Measurements from ENCODE around the gene FITM1.

FITM1 gene

DNA sequence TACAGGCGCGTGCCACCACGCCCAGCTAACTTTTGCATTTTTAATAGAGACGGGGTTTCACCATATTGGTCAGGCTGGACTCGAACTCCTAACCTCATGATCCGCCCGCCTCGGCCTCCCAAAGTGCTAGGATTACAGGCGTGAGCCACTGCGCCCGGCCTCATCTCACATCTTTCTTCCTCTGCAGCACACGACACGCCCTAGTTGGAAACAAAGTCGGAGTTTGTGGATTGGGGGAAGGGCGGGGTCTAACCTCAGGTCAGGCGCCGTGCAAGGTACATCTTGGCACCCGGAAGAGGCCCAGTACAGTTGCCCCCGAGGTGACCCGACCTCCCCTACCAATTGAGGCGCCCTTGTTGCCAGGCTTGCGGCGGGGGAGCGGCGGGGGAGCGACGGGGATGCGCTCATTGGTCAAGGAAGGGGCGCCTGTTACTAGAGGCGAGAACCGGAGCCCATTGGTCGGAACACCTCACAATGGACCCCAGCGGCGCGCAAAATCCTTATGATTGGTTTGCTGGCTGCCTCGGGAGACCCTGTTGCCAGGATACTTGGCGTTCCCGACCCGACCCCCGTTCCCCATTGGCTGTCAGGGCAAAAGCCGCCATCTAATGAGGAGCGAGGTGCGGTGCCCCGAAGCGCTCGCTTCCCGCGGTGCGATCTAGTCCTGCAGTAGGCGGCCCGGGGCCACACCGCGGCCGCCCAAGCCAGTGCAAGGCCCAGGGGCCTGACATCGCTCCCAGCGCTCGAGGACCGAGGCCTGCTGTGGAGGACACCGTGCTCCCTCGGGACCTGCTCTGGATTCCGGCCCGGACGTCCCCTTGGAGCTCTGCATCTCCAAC is 41.2 kb downstream of the FITM1 start, which contains the start of gene REC8:
Gene REC8 (plus strand): TSS at position 659 of the 839 bp plus-strand sequence. CDS start 473 bp downstream, outside the sequence.
- TF ChIP-seq ELF4 (IDR thresholded peaks at IDR 0.05) (no peak), CTBP1 (IDR thresholded peaks at IDR 0.05; ENCODE audit: borderline replicate concordance) (no peak), HDGF (IDR thresholded peaks at IDR 0.05; ENCODE audit: borderline replicate concordance) (no peak), FOXK2 (IDR thresholded peaks at IDR 0.05) (no peak), ARNT (IDR thresholded peaks at IDR 0.05) (no peak), LEF1 (IDR thresholded peaks at IDR 0.05; ENCODE audit: borderline replicate concordance) (no peak), ZNF384 (IDR thresholded peaks at IDR 0.05) (no peak), NFRKB (IDR thresholded peaks at IDR 0.05) (no peak), BHLHE40 (IDR thresholded peaks at IDR 0.05; ENCODE audit: borderline replicate concordance) (no peak), FOXM1 (IDR thresholded peaks at IDR 0.05; ENCODE audit: borderline replicate concordance) (no peak), SUZ12 (IDR thresholded peaks at IDR 0.05) (no peak), SP1 (IDR thresholded peaks at IDR 0.05) (no peak), TARDBP (IDR thresholded peaks at IDR 0.05) (no peak), FOXA1 (IDR thresholded peaks at IDR 0.05) (no peak), L3MBTL2 (conservative IDR thresholded peaks at IDR 0.05) (no peak)
- TF ChIP-seq, protein P1, sequence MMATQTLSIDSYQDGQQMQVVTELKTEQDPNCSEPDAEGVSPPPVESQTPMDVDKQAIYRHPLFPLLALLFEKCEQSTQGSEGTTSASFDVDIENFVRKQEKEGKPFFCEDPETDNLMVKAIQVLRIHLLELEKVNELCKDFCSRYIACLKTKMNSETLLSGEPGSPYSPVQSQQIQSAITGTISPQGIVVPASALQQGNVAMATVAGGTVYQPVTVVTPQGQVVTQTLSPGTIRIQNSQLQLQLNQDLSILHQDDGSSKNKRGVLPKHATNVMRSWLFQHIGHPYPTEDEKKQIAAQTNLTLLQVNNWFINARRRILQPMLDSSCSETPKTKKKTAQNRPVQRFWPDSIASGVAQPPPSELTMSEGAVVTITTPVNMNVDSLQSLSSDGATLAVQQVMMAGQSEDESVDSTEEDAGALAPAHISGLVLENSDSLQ (IDR thresholded peaks at IDR 0.05): no peak
- DNase-seq (ENCODE audit: extremely low spot score): no peak
- CTCF ChIA-PET: interaction anchor here (1.5 kb wide), 1 partner anchor 10 kb away, joined by 4 read pairs; the partner anchor contains the start of gene IRF9
- POLR2A ChIA-PET: interaction anchor here (1.8 kb wide), 1 partner anchor 10 kb away, joined by 7 read pairs; the partner anchor contains the start of gene IRF9

DNA sequence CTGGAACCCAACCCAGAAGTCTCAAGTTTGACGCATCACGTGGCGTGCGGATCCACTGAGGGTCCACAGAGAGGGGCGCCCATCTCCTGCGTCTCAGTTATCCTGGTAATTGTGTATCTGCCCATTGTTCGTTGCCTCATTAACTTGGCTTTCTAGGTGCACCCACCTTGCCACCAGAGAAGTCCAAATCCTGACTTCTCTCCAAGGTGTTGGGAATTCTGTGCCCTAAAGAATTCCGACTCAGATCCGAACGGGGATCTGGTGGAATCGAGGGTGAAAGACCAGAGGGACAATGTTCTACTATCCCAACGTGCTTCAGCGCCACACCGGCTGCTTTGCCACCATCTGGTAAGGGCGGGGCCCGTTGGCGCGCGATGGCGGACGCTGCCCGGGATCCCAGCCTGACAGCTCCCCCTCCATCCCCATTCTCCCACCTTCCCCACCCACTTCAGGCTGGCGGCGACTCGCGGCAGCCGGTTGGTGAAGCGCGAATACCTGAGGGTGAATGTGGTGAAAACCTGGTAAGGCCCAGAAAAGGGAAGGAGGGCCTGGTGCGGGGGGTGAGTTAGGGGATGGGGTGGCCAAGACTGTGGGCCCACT is 41.9 kb downstream of the FITM1 start:
- no peak for DNase-seq (ENCODE audit: extremely low spot score)
- POLR2A ChIA-PET: no interaction called here
- TF ChIP-seq TARDBP (IDR thresholded peaks at IDR 0.05) (no peak), SP1 (IDR thresholded peaks at IDR 0.05) (no peak), CTBP1 (IDR thresholded peaks at IDR 0.05; ENCODE audit: borderline replicate concordance) (no peak), BHLHE40 (IDR thresholded peaks at IDR 0.05; ENCODE audit: borderline replicate concordance) (no peak), ZNF384 (IDR thresholded peaks at IDR 0.05) (no peak)
- CTCF ChIA-PET: interaction anchor here (0.6 to 1.5 kb wide), 2 partner anchors 11 to 28 kb away, joined by 3 to 4 read pairs; partner anchors contain the start of gene IRF9

DNA sequence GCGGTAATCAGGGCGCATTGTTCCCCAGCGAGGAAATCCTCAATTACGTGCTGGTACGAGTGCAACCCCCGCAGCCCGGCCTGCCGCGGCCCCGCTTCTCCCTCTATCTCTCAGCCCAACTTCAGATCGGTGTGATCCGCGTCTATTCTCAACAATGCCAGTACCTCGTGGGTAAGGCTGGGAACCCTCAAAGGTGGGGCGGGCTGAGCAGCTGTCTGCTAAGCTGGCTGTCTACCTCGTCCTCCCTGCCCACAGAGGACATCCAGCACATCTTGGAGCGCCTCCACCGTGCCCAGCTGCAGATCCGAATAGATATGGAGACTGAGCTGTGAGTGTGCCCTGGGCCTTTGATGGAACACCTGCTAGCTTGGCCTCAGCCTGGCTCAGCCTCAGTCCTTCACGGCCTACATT is 42.4 kb downstream of the FITM1 start:
- DNase-seq (ENCODE audit: extremely low spot score): no peak
- ChIA-PET POLR2A (interaction anchor here (1.2 kb wide), 1 partner anchor 12 kb away, joined by 3 read pairs; the partner anchor contains the start of gene IRF9), CTCF (interaction anchor here (0.6 to 1.5 kb wide), 2 partner anchors 11 to 29 kb away, joined by 3 to 4 read pairs; partner anchors contain the start of gene IRF9)
- TF ChIP-seq CTBP1 (IDR thresholded peaks at IDR 0.05; ENCODE audit: borderline replicate concordance) (no peak), FOXK2 (IDR thresholded peaks at IDR 0.05) (no peak), BHLHE40 (IDR thresholded peaks at IDR 0.05; ENCODE audit: borderline replicate concordance) (no peak), SP1 (IDR thresholded peaks at IDR 0.05) (no peak), ZNF384 (IDR thresholded peaks at IDR 0.05) (no peak), SUZ12 (IDR thresholded peaks at IDR 0.05) (no peak), FOXM1 (IDR thresholded peaks at IDR 0.05; ENCODE audit: borderline replicate concordance) (no peak), L3MBTL2 (conservative IDR thresholded peaks at IDR 0.05) (no peak), HDGF (IDR thresholded peaks at IDR 0.05; ENCODE audit: borderline replicate concordance) (no peak), ARNT (IDR thresholded peaks at IDR 0.05) (no peak), NFRKB (IDR thresholded peaks at IDR 0.05) (no peak), FOXA1 (IDR thresholded peaks at IDR 0.05) (no peak)
- TF ChIP-seq, protein P1 (IDR thresholded peaks at IDR 0.05): no peak

DNA sequence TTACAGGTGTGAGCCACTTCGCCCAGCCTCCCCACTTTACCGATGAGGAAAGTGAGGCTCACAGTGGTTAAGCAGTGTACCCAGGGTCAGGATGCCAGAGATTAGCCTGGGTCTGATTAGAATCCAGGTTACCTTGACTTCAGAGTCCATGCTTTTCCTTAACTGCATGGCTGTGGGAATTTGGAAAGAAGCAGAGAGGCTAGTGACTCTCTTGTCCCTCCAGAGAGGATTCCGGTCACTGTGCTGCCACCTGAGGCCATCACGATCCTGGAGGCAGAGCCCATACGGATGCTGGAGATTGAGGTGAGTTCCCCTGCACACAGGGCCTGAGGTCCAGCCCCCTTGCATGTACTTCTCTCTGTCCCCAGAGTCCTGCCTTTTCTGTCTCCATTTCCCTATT is 46.1 kb downstream of the FITM1 start:
- ChIA-PET CTCF (interaction anchor here (0.6 kb wide), 1 partner anchor 66 kb away, joined by 3 read pairs; no protein-coding TSS in a partner anchor), POLR2A (interaction anchor here (1.5 kb wide), 1 partner anchor 30 kb away, joined by 4 read pairs; the partner anchor contains the start of gene PSME2)
- DNase-seq (ENCODE audit: extremely low spot score): no peak
- no peak for TF ChIP-seq NFRKB (IDR thresholded peaks at IDR 0.05)
- no peak for TF ChIP-seq ELF4 (IDR thresholded peaks at IDR 0.05)
- TF ChIP-seq SP1 (IDR thresholded peaks at IDR 0.05): no peak
- no peak for TF ChIP-seq LEF1 (IDR thresholded peaks at IDR 0.05; ENCODE audit: borderline replicate concordance)
- TF ChIP-seq TARDBP (IDR thresholded peaks at IDR 0.05): no peak
- TF ChIP-seq FOXK2 (IDR thresholded peaks at IDR 0.05): no peak
- TF ChIP-seq SUZ12 (IDR thresholded peaks at IDR 0.05): no peak
- TF ChIP-seq ARNT (IDR thresholded peaks at IDR 0.05): no peak
- no peak for TF ChIP-seq FOXM1 (IDR thresholded peaks at IDR 0.05; ENCODE audit: borderline replicate concordance)

DNA sequence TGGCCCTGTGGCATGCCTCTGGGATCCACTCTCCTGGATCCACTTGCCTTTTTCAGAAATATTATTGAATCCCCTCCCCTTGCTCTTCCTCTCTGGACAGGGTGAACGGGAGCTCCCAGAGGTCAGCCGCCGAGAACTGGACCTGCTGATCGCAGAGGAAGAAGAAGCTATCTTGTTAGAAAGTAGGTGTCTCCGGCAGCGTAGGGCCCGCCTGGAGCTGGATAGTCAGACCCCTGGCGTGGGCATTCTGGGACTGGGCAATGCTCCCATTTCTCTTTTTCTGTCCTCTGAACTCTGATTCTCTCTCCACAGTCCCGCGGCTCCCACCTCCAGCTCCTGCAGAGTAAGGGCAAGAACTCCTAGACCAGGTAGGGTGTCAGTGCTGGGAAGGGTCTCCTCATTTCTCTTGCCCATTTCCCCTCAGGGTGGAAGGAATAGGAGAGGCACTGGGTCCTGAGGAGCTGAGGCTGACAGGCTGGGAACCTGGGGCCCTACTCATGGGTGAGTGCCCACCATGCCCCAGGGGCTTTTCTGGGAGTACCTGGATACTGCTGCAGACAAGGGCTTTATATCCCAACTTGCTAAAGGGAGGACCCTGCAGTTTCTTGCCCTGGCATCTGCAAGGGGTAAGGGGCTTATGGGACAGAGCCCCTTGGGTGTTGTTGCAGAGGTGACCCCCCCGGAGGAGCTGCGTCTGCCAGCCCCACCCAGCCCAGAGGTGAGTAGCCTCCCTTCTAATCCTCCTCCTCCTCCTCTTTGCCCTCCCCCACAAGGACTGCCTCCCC is 46.8 kb downstream of the FITM1 start:
- no peak for TF ChIP-seq ELF4 (IDR thresholded peaks at IDR 0.05)
- CTCF ChIA-PET: interaction anchor here (1.2 kb wide), 1 partner anchor 16 kb away, joined by 3 read pairs; the partner anchor contains the start of gene IRF9
- POLR2A ChIA-PET: interaction anchor here (0.8 to 1.5 kb wide), 5 partner anchors 8 to 58 kb away, joined by 3 to 4 read pairs (median 3); partner anchors contain the start of genes CHMP4A and PSME2
- no peak for DNase-seq (ENCODE audit: extremely low spot score)
